ENCODE results near the gene NECTIN4.
A peak's percentile ranks its signal among the peaks of the same experiment; 100 is the strongest.

The NECTIN4 gene

DNA sequence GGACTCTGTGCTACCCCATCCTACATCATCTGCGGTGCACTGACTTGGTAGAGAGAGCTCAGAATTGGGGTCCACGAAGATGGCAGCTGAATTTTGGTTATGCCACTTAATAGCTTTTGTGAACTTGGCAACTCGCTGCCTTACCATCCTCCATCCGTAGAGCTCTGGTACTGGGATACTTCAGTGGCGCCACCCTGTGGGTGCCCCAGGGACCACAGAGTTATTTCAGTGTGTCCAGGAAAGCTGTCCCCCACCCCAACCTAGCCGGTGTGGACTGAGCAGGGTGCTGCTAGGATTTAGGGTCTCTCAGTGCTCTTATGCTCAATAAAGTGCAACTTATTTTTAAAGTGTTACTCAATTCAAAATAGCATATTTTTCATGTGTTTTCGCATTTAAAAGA is 34.6 kb downstream of the NECTIN4 start:
- Histone ChIP-seq H3K79me2 (ENCODE audit: low read length) (peaks cover 5% of the 10 kb centered on the region; the same call in 1 of the 2 replicates), H3K9ac (ENCODE audit: low read length) (no peak overlapping the region), H3K36me3 (replicated peaks; ENCODE audit: low read depth, low read length) (peaks cover 65% of the 10 kb centered on the region)

DNA sequence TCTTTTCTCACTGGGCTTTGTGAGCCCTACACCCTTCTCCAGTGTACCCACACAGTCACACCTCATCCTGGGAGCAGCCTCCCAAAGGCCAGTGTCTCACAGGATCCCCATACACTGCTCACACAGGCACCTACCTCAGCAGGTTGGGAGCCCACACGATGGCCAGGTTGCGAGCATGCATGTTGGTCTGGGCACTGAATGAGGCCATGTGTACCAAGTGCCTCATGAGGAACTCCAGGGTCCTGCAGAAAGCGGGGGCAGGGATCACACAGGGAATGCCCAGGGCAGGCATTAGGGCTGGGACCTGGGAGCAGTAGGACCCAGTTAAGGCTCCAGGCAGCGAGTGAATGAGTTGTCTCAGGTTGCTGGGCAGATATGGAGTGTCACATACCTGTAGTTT is 35.1 kb downstream of the NECTIN4 start:
- Histone ChIP-seq H3K36me3 (replicated peaks; ENCODE audit: low read depth, low read length) (peaks cover 66% of the 10 kb centered on the region), H3K4me1 (ENCODE audit: low read length) (no peaks in the 10 kb centered on the region), H3K4me2 (ENCODE audit: low read length) (no peak overlapping the region), H3K9me3 (ENCODE audit: insufficient read depth, low read length) (no peaks in the 10 kb centered on the region), H3K79me2 (ENCODE audit: low read length) (peaks cover under 1% of the 10 kb centered on the region; the same call in 1 of the 2 replicates), H3K27ac (ENCODE audit: low read length) (no peak overlapping the region), H3K4me3 (ENCODE audit: low read length) (no peak overlapping the region), H3K27me3 (ENCODE audit: low read depth, low read length) (no peaks in the 10 kb centered on the region), H2AFZ (ENCODE audit: low read depth, low read length) (no peak overlapping the region), H3K9ac (ENCODE audit: low read length) (no peak overlapping the region), H4K20me1 (ENCODE audit: insufficient read depth, low read length) (no peaks in the 10 kb centered on the region)
- TF ChIP-seq, protein P1, sequence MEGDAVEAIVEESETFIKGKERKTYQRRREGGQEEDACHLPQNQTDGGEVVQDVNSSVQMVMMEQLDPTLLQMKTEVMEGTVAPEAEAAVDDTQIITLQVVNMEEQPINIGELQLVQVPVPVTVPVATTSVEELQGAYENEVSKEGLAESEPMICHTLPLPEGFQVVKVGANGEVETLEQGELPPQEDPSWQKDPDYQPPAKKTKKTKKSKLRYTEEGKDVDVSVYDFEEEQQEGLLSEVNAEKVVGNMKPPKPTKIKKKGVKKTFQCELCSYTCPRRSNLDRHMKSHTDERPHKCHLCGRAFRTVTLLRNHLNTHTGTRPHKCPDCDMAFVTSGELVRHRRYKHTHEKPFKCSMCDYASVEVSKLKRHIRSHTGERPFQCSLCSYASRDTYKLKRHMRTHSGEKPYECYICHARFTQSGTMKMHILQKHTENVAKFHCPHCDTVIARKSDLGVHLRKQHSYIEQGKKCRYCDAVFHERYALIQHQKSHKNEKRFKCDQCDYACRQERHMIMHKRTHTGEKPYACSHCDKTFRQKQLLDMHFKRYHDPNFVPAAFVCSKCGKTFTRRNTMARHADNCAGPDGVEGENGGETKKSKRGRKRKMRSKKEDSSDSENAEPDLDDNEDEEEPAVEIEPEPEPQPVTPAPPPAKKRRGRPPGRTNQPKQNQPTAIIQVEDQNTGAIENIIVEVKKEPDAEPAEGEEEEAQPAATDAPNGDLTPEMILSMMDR (IDR thresholded peaks at IDR 0.05; ENCODE audit: low read depth, low read length): no peak
- no peak for TF ChIP-seq EZH2phosphoT487 (IDR thresholded peaks at IDR 0.05; ENCODE audit: low read depth)

More for the DNA sequence above, 34.6 kb downstream of the NECTIN4 start:
- no peak overlapping the region for H3K4me3 ChIP-seq (ENCODE audit: low read length)
- no peak overlapping the region for H3K27ac ChIP-seq (ENCODE audit: low read length)
- no peak overlapping the region for H2AFZ ChIP-seq (ENCODE audit: low read depth, low read length)
- no peaks in the 10 kb centered on the region for H3K9me3 ChIP-seq (ENCODE audit: insufficient read depth, low read length)
- no peaks in the 10 kb centered on the region for H3K27me3 ChIP-seq (ENCODE audit: low read depth, low read length)
- no peak overlapping the region for H3K4me2 ChIP-seq (ENCODE audit: low read length)
- H4K20me1 ChIP-seq (ENCODE audit: insufficient read depth, low read length): no peaks in the 10 kb centered on the region; the same call in 1 of the 2 replicates
- TF ChIP-seq EZH2phosphoT487 (IDR thresholded peaks at IDR 0.05; ENCODE audit: low read depth): no peak
- TF ChIP-seq, protein P1 (IDR thresholded peaks at IDR 0.05; ENCODE audit: low read depth, low read length): peak; percentile 38
- H3K4me1 ChIP-seq (ENCODE audit: low read length): no peaks in the 10 kb centered on the region

DNA sequence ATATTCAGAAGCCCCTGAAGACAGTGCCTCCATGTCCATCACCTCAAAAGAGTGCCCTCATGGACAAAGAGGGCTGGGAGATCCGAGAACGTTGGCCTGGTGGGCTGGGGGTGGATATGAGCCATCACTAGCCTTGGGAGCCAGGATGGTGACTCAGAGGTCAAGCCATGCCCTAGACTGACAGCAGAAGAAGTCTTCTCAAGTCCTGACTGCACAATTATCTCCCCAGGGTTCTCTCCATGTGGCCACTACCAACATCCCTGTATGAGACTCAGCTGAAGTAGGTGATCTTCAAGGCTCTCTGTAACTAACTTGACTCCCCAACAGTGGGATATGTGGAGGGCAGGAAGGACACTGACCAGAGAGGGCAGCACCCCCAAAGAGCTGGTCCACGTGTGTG is 36.5 kb downstream of the NECTIN4 start:
- H3K9me3 ChIP-seq (ENCODE audit: insufficient read depth, low read length): no peaks in the 10 kb centered on the region
- peaks cover 77% of the 10 kb centered on the region for H3K36me3 ChIP-seq (replicated peaks; ENCODE audit: low read depth, low read length)

DNA sequence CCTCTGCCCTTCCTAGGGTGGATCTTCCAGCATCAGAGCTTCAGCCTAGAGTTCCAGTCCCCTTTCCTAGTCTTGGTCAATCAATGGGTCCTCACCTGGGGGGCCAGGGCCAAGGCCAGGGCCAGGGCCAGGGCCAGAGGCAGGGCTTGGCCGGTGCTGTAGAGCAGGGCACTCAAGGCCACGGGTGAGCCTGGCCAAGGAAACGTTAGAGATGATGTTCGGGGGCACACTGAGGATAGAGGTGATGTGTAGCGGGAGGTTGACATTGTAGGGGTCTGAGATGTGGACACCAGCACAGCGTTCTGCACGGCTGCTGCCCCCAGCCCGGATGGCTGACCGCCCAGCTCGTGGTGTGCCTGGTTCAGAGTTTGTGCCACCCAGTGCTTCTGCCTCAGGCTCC is 38.1 kb downstream of the NECTIN4 start:
- no peak overlapping the region for H3K27ac ChIP-seq (ENCODE audit: low read length)
- H3K79me2 ChIP-seq (ENCODE audit: low read length): no peaks in the 10 kb centered on the region; the same call in 1 of the 2 replicates
- H3K4me2 ChIP-seq (ENCODE audit: low read length): no peak overlapping the region
- peaks cover 19% of the 10 kb centered on the region for H3K4me1 ChIP-seq (ENCODE audit: low read length)
- no peaks in the 10 kb centered on the region for H4K20me1 ChIP-seq (ENCODE audit: insufficient read depth, low read length)
- no peak overlapping the region for H3K9ac ChIP-seq (ENCODE audit: low read length)
- no peaks in the 10 kb centered on the region for H3K9me3 ChIP-seq (ENCODE audit: insufficient read depth, low read length)
- H3K27me3 ChIP-seq (ENCODE audit: low read depth, low read length): no peaks in the 10 kb centered on the region
- H2AFZ ChIP-seq (ENCODE audit: low read depth, low read length): no peak overlapping the region
- H3K36me3 ChIP-seq (replicated peaks; ENCODE audit: low read depth, low read length): peaks cover 79% of the 10 kb centered on the region
- no peak overlapping the region for H3K4me3 ChIP-seq (ENCODE audit: low read length)
- no peak for TF ChIP-seq EZH2phosphoT487 (IDR thresholded peaks at IDR 0.05; ENCODE audit: low read depth)
- TF ChIP-seq, protein P1 (IDR thresholded peaks at IDR 0.05; ENCODE audit: low read depth, low read length): no peak

More for the DNA sequence above, 36.5 kb downstream of the NECTIN4 start:
- TF ChIP-seq EZH2phosphoT487 (IDR thresholded peaks at IDR 0.05; ENCODE audit: low read depth): no peak
- Histone ChIP-seq H3K4me1 (ENCODE audit: low read length) (peaks cover 2% of the 10 kb centered on the region; the same call in 1 of the 2 replicates), H3K27me3 (ENCODE audit: low read depth, low read length) (no peaks in the 10 kb centered on the region), H3K27ac (ENCODE audit: low read length) (no peak overlapping the region), H4K20me1 (ENCODE audit: insufficient read depth, low read length) (no peaks in the 10 kb centered on the region), H3K4me3 (ENCODE audit: low read length) (no peak overlapping the region), H3K4me2 (ENCODE audit: low read length) (no peak overlapping the region), H3K79me2 (ENCODE audit: low read length) (no peaks in the 10 kb centered on the region; the same call in 1 of the 2 replicates), H2AFZ (ENCODE audit: low read depth, low read length) (no peak overlapping the region), H3K9ac (ENCODE audit: low read length) (no peak overlapping the region)

Measured in OCI-LY3 (cell line).